ENCODE measurements around the gene ADK.

- TF ChIP-seq, protein P1, sequence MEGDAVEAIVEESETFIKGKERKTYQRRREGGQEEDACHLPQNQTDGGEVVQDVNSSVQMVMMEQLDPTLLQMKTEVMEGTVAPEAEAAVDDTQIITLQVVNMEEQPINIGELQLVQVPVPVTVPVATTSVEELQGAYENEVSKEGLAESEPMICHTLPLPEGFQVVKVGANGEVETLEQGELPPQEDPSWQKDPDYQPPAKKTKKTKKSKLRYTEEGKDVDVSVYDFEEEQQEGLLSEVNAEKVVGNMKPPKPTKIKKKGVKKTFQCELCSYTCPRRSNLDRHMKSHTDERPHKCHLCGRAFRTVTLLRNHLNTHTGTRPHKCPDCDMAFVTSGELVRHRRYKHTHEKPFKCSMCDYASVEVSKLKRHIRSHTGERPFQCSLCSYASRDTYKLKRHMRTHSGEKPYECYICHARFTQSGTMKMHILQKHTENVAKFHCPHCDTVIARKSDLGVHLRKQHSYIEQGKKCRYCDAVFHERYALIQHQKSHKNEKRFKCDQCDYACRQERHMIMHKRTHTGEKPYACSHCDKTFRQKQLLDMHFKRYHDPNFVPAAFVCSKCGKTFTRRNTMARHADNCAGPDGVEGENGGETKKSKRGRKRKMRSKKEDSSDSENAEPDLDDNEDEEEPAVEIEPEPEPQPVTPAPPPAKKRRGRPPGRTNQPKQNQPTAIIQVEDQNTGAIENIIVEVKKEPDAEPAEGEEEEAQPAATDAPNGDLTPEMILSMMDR (IDR thresholded peaks at IDR 0.05; ENCODE audit: poor library complexity), result no peak
- TF ChIP-seq EZH2phosphoT487 (IDR thresholded peaks at IDR 0.05; ENCODE audit: low read depth, severe bottlenecking, unreplicated experiment), result no peak
- TF ChIP-seq EZH2 (IDR thresholded peaks at IDR 0.05; ENCODE audit: borderline replicate concordance), result no peak
Observed at GRCh38 chr10:74330646-74331045, 179.6 kb downstream of the ADK start.
